ENCODE measurements around the gene CTBP2.
"Not testable (repeated sequence)": the region's sequence is repeated elsewhere in the genome, so short reads cannot be mapped to it uniquely, and the experiment has no call there.

The CTBP2 gene

DNA sequence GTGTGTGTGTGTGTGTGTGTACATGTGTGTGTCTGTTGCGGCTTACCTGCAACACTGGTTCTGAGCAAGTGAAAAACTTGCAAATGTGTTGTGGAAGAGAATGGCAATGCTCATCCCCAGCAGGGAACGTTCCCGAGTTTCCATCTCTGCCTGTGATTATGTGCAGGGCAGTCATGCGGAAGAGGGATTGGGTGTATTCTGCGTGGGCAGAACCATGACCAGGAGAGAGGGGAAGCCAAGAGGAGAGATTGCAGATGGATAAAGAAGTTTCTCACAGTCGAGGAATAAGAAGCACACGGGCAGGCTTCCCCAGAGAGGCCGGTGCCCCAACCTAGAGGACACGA lies 99.9 kb downstream of the CTBP2 start:
- no peak for DNase-seq

DNA sequence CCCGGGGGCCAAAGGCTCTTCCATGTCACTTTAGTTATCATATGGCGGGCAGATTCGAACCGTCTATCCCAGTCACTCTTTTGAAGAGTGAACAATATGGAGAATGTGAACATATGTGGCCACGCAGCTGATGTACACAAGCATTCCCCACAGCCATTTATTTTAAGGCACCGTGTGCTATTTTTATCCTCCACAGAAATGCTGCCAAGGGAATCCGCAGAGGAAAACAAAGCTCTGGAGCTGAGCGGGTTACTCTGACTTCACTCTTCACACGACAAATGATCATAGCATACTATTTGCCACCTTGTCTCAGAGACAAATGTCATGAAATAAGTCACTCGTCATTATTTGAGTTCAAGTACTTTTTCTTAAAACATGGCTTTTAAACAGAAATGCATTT lies 100.3 kb downstream of the CTBP2 start:
- DNase-seq = no peak

DNA sequence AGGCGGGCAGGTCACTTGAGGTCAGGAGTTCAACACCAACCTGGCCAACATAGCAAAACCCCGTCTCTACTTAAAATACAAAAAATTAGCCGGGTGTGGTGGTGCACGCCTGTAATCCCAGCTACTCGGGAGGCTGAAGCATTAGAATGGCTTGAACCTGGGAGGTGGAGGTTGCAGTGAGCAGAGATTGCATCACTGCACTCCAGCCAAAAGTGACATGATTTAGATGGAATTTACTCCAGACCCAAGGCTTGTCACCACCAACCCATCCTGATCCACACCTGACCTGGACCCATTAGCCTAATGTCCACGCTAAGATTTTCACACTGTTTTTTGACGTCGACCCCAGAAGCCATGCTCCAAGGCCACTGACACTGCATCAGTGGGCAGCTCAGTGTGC lies 101.0 kb downstream of the CTBP2 start:
- DNase-seq = not testable (repeated sequence)

DNA sequence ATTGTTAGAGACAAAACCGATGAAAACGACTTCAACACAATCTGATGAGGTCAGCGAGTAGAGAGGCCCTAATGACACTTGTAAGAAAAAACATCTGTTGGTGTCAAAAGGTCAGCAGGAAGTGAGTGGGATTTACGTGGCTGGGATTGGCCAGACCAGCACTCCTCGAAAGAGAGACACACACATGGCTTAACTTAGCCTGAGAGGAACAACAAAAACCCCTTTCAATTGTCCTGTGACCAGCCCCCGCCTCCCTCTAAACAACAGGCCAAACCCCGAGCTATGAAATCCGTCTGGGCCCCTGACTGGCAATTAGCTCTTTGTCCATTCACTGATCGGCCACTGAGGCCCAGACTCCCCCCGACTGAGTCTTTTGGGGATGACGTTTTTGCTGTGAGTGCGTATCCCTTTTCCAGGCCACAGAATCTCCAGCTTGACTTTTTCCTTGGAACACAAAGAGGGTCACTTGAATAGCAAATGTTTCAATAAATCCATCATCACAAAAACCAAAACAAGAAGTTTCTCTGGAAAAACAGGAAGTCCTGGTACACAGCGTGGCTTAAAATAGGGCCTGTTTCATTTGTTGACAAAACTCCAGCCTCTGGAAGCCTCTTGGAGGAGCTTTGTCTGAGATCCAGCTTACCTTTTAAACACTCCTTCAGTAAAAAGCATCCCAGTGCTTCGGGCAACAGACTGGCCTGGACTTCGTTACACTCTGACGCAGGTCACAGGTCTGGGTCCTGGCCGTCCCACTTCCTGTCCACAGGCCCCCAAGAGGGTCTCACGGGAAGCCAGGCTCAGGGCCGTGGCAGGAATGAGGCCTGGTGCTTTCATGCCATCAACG lies 103.0 kb downstream of the CTBP2 start:
- peak in 1 of 2 donors; percentile 38 for DNase-seq

DNA sequence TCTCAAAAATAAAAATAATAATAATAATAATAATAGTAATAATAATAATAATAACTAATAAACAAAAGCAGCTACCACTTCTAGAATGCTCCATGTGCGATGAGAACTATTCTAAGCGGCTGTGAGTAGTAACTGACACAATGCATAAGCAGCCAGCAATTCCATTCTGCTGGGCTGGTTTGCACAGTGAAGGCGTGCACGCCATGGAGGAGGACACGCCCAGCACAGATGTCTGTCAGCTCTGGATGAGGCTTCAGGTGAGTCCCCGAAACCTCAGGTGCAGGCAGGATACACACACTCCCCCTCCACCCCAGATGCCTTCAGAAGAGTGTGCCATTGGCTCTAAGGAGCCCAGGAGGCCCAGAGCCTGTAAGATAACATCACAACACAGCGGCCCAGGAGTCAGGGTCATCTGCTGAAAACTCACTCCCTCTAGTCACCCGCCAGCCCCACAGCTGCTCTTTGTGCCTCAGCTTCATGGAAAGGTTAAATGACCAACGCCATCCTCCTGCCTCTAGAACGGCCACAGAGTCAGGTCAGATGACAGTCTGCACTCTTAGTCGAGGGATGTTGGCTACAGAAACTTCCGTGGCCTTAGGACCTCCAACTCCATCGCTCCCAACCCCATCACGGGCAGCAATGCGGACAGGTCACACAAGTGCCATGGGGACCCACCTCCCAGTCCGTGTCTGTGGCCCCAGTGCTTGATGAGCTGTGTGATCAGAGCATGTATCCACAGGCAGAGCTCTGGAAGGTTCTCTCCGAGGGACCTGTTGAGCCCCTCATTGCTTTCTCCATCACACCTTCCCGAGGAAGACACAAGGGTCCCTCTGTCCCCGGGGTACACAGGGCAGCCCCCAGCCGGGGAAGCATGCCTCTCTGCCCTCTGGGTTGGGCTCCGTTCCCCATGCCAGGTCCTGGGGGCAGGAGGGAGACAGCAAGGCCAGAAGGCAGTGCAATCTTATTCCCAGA lies 103.9 kb downstream of the CTBP2 start:
- DNase-seq = no peak

DNA sequence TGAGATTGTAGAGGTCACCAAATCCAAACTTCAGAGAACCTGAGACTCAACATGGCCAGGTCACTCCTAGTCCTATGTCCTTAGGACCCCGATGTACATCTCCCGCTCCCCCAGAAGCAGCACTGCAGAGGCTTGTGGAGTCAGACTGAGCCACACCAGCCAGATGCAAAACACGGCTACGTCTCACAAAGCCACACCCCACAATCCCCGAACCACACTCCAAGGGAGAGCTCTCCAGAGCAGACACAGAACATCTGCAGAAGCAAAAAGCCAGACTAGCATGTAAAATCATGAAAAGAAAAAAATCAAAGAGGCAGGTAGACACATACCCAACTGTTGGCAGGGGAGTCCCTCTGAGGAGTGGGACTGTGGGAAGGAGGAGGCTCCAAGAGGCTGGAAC lies 104.9 kb downstream of the CTBP2 start:
- DNase-seq = no peak

DNA sequence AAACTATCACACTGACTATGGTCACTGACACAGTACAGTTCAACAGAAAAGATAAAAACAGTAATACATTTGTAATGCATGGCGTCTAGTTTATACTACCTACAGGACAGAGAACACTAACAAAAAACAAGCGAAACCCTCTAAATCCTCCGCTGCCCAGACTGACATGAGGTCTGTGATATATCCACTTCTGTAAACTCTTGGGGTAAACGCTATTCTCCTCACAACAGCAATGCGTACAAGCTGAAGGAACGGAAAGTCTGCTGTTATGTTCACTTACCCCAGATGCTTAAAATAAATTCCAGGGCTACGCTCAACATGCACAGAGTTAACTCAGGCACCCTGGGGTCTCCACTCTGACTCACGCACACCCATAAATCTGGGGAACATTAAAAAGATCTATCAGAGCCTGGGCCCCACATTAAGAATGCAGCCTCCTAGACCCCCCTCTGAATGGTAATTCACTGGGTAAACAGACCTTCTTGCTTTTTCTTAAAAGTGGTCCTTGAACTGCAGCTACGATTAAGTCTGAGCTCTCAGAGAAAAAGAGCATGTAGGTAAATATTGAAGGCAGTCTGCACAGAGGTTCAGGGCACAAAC lies 105.6 kb downstream of the CTBP2 start:
- DNase-seq = no peak

DNA sequence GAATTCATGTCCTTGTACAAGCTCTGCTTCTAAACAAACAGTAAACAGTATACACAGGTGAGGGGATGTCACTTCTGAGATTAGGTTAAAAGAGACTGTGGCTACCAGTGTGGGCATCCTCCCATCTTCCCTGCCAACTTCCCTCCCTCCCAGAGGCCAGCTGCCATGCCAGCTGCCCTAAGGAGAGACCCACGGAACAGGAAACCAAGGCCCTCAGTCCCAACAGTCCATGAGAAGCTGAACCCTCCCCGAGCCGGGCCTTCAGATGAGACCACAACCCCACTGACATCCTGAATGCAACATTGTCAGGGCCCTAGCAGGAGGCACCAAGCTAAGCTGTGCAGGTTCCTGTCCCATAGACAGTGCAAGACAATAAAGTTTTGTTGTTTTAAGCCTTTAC lies 106.1 kb downstream of the CTBP2 start:
- DNase-seq = no peak

DNA sequence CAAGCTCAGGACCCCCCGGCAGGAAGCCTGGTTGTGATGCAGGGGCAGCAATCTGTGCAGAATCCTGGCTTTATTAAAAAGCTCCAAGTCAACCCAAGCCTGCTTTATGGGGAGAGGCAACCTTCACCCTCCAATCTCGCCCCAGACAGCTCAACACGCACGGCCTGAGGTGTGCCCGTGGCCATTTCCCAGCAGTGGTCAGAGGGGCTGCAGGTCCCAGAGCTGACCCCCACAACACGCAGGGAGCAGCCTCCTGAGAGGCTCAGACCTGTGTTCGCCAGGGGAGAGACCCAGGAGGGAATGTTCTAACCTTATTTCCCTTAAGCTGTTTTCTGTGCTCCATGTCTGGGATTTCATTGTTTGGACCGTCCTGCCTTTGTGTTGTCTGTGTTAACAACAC lies 108.2 kb downstream of the CTBP2 start:
- no peak for DNase-seq

DNA sequence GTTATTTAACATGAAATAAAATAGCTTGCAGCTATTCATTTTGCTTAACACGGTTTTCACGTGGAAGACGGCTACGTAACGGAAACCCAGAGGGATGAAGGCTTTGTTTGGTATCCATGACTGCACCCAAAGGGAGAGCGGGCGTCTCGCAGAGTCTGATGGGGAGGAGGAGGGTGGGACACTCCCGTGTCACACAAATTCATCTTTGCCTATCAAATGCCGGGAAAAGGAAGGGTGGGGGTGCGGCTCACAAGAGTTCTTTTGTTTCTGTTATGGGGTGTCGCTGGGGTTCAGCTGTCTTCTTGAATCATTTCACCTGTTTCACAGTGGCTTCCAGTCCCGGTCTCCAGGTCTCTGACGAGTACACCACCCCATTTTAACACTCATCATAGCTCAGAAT lies 110.0 kb downstream of the CTBP2 start:
- DNase-seq = no peak

DNA sequence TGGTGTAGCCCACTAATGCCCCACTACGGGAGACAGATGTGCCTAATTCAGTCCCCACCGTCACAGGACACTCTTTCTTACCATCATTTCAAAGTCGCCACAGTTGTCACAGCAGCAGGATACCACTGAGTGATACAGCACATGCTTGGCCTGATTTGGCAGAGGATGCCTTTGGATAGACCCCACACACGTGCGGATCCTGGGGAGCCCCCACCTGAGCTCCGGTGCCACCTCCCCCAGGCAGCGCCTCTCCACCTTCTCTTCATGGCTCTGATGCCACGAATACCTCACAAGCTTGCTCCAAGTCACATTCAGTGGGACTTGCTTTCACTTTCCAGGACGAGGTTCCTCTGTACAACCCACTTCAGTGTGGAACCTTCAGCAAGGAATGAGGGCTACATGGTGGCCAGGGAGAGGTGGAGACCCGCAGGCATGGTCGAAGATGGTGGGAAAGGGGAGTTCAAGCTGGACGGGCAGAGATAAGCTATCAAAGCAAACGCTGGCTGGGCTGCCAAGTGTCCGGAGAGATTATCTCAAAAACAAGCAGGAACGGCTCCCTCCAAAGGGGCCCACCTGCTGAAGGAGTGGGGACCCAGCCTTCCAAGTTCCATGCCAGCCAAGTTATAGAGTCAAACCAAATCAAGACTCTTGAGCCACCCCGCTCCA lies 111.0 kb downstream of the CTBP2 start:
- no peak for DNase-seq

DNA sequence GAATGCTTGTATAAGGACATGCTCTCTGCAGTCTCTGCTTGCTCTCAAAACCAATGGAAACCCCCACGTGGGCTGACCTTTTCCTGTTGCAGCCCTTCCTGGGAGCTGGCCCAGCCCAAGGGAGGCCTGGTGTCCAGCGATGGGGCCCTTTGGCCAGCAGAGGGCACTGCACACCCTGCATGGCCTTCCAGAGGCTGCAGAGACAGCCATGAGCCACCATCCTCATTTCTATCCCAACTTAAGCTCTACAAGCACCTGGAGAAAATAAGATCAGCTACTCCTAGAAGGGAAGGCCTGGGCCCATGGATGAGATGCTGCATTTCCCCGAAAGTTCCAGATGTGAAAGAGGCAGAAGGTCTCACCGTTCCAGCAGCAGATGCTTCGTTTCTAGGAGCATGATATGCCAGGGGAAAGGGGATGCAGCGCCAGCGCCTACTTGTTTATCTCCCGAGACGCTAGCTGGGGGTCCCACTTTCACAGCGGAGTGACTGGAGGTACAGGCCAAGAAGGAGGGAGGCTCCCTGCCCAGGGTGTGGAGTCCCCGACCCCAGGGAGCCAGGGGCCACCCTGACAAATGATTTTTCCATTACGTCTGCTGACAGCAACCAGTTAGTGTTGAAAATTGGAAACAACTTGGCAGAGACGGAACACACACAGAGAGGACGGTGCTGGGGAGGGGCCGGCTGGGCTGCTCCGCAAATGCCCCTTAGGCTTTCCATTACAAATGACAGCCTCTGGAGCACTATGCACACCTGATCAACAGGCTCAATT lies 112.1 kb downstream of the CTBP2 start:
- DNase-seq = peak; percentile 48 to 60

DNA sequence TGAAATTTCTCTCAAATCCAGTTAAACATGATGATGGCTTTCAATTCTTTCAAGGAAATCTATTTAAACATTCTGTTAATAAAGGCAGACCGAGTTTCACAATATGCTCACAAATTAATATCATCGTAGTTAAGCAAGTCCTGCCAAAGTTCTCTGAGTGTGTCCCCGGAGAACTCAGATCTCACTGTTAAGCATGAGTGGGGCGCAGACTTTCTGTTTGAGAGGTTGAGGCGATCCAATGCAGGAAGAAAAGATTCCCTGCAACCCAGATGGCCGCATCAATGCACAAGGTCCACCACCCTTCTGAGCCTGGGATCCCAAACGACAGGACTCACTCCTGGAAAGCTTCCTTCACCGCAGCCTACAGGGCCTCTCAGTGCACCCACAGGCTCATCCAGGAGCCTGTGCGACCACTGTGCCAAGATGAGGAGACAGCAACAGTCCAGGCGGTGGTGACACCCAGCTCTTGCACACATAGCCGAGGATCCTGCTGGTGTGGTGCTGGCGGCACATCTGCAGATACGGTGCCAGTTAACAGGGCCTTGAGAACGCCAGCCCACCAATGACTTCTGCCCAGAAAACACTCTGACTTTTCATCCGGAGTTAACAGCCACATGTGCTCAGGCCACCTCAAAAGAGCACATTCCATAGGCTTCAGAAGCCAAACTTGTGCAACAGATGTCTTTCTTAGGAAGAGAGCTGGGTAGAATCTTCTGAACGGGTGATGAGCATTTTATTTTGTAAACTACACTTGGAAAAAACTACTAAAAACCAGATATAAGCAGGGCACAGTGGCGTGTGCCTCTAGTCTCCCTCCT lies 116.3 kb downstream of the CTBP2 start:
- DNase-seq = no peak

DNA sequence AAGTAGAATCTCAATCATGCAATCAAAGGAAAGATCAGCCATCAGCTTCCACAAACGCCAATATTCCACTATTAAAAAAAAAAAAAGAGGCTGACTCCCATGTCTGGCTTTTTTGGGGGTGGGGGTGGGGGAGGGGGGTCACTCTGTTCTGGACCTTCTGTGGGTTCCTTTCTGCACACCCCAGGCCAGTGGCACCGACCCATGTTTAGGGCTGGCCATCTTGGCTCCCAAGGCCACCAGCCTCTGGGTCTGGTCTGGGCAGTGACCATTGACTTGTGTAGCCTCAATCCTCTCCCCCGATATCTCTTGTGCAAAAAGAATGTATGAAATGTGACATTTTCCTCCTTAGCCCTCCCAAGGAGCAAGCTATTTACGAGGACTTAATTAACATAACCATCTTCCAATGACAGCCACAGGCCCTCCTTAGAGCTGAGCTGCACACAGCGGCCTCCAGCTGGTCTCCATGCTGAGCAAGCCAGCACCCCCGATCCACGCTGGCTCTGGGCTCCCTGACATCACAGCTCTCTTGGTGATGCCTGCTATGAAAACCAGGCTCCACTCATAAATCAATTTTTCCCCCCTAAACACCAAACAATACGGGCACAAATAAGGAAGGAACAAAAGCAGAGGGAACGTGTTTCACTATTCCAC lies 118.4 kb downstream of the CTBP2 start:
- DNase-seq = no peak

DNA sequence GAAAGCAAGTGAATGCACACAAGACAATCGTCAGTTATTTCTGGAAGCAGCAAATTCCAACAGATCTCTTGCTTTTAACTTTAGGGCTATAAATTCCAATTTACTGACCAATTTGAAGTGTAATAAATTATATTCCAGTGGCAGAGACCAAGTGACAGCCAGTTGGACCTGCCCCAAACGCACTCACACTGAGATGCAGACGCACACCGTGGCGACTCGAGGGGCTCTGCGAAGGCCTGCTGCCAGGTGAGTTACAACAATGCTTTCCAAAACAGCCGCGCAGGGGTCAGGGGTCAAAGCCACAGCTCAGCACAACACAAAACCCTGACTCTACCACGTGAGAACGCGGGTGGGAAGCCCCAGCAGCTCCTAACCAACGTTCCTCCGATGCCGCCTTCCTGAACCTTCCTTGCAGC lies 121.0 kb downstream of the CTBP2 start:
- no peak for DNase-seq

DNA sequence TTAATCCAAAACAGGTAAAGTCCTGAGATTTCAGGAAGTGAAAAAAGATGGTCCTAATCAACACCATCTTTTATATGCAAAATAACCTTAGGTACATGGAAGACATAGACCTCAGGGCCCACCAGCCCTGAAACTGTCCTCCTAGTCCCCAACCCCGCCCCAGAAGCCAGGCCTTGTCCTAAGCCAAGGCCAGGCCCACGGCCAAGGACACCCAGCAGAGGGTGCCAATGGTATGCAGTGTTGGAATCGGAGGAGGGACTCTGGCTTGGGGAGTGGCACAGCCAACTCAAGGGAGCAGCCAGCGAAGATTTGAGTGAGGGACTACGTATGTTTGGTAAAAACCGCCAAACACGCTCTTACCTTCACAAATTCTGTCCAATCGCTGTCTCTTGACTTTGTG lies 121.7 kb downstream of the CTBP2 start:
- DNase-seq = no peak

DNA sequence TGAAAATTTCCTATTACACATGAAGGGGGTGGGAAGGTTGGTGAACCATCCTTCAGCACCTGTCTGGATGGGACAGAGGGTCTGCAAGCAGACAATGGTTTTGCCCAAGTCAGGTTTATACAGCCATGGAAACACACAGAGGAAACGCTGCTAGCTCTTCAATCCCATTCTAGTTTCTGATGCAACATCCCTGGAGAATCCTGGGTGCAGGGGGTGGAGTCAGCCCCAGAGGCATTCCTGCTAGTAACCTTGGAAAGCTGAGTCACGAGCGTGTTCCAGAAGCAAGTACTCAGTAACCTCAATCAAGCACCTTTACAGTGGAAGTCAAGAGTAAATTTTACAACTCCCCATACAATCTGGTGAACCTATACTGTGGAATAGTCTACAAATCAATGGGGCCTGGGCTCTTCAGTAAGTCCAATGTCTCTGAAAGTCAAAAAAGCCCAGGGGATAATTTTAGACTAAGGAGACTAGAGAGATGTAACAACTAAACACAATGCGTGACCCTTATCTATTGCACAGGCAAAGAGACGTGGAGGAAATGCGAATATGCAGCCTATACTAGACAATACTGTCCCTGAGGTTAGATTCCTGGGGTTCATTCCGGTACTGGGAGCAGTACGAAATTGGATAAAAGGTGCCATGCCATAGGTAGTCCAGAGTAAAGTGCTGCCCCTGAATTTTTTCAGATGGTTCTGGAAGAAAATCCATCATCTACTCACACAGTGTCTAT lies 123.1 kb downstream of the CTBP2 start:
- DNase-seq = no peak

DNA sequence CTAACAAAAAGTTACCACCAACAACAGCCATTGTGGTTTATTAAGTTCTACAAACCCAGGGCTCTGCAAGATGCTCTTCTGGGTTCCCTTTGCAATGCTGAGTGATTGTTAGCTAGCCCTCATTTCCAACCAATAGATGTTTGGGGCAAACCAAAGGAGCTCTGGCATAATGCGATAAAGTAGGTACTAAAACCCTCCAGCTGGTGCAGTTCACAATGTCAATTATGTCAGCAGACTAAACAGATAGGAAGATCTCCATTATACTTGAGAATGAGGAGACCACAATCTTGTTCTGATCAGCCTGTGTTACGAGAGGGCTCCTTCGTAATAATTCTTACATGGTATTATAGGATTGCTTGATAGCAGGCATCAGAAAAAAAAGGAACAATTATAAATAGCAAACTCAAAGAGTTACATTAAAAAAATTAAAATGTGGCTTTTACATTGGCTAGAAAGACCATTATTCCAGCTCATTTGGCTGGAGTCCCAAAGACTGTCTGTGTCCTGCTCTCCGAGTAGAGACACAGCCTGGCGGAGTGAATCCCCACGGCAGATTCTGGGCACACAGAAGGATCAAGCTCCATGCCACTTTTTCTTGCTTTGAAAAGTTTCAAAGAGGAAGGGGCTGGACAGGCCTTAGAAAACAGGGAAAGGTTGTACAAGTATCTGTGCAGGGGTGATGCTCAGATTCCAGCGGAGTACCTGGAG lies 124.6 kb downstream of the CTBP2 start:
- DNase-seq = no peak

DNA sequence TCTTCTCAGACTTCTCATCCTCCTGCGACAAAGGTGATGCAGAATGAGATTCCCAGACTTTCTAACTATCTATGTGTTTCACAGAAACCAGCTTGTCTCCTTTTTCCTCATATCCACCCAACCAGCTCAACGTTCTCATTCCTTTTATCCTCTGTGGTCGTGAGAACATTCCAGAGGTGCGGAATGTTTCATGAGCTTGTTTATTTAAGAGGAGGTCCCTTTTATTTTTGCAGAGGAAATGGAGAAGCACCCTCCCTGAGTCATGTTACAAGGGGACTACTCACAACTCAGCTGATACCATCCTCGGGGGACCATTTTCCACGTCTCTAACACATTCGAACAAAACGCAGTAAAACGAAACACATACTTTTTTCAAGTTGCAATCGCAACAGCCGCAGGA lies 125.2 kb downstream of the CTBP2 start:
- DNase-seq = no peak
